HG02588 (cell line): ENCODE measurements around the gene PKP4.

Experiments
- ATAC-seq: cut with Tn5 transposase; IDR thresholded peaks from one replicate; pipeline ENCODE4 v1.9.1; 2021; ENCODE audit warnings: mild to moderate bottlenecking, moderate library complexity; ENCODE audit not compliant: unreplicated experiment

PKP4 gene

GRCh38 chr2:158635961-158636601, 179.3 kb downstream of the PKP4 start:
- ATAC-seq: no peak

- no peak for ATAC-seq
Observed at GRCh38 chr2:158637357-158637756, 180.6 kb downstream of the PKP4 start.

GRCh38 chr2:158644139-158644538, 187.4 kb downstream of the PKP4 start:
- ATAC-seq: no peak

GRCh38 chr2:158645299-158645698, 188.5 kb downstream of the PKP4 start:
- no peak for ATAC-seq

- no peak for ATAC-seq
Observed at GRCh38 chr2:158647436-158648231, 190.9 kb downstream of the PKP4 start.

- ATAC-seq: no peak
Observed at GRCh38 chr2:158649846-158650245, 193.1 kb downstream of the PKP4 start.

GRCh38 chr2:158650646-158651357, 194.1 kb downstream of the PKP4 start:
- ATAC-seq: no peak

- no peak for ATAC-seq
Observed at GRCh38 chr2:158651358-158652057, 194.8 kb downstream of the PKP4 start.

GRCh38 chr2:158655628-158656027, 198.9 kb downstream of the PKP4 start:
- ATAC-seq: no peak

- ATAC-seq: no peak
Observed at GRCh38 chr2:158656492-158657229, 199.9 kb downstream of the PKP4 start.

- no peak for ATAC-seq
Observed at GRCh38 chr2:158658396-158658795, 201.6 kb downstream of the PKP4 start.

- ATAC-seq: no peak
Observed at GRCh38 chr2:158659483-158659882, 202.7 kb downstream of the PKP4 start.

GRCh38 chr2:158661231-158661630, 204.5 kb downstream of the PKP4 start:
- ATAC-seq: no peak

- ATAC-seq: no peak
Observed at GRCh38 chr2:158662421-158662820, 205.7 kb downstream of the PKP4 start.

GRCh38 chr2:158663796-158664195, 207.0 kb downstream of the PKP4 start:
- no peak for ATAC-seq

- no peak for ATAC-seq
Observed at GRCh38 chr2:158664987-158665386, 208.2 kb downstream of the PKP4 start.

- ATAC-seq: no peak
Observed at GRCh38 chr2:158665536-158666302, 209.0 kb downstream of the PKP4 start.

GRCh38 chr2:158666969-158667368, 210.2 kb downstream of the PKP4 start:
- no peak for ATAC-seq

GRCh38 chr2:158667586-158667985, 210.8 kb downstream of the PKP4 start:
- ATAC-seq: no peak
